Posterior vena cava (tissue), 2 donors: Measurements from ENCODE around the gene B4GALT1. TPM values are rescaled to one million over a fixed set of nuclear protein-coding genes. Genes with fewer than 3 reads are reported as not detected.

Experiments used
- DNase-seq: peaks from one replicate; pipeline ENCODE4 v3.0.0-alpha.2; 2020; ENCODE audit warnings: low spot score
- intact Hi-C, 2 donors: fragments of 100-400 bp; cut with DNase I; formaldehyde crosslinking; loops; one replicate each; pipeline versions ENCODE4 v1.14.1 to v1.14.2; 2022 to 2023
- total RNA-seq, 2 donors: library from RNA; stranded (reverse); fragmentation: NEBNext Ultra II Directional; extraction: Animal tissue kit (Norgen Biotek cat#: 25700); gene quantifications; one replicate each; pipeline ENCODE4 v1.2.1, GENCODE V29; 2021
- donor health status: DM: yes; HTN: yes; CAD: no.
- donor health status: DM: yes; HTN: yes; CAD: no.

Gene B4GALT1
- total RNA-seq, 2 donors from 2014 or later: 76.8 to 107 TPM

DNA sequence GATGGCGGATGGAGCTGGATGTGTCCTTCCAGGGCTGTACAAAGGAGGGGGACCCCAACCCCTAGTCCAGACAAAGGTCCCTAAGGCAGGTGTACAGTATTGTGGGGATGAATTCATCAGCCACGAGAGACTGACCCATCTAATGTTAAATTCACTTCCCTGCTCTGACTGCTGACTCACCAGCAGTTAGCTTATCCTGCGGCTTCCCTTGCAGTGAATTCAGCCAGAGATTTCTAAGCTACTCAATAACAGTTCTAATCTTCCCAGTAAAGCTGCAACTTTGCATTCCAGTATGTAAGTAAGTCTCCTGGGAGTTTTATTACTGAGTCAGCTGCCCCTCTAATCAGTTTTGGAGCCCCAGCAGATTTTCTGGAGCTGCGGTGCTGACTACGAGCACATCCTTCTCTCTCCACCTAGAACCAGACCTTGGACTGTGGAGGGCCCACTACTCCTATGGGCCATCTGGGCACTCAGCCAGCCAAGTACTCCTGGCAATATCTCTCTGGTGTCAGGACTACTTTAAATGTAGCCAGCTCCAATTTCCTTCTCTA lies 16.1 kb downstream of the B4GALT1 start:
- intact Hi-C loops: loop anchor here in 1 of 2 donors (10.0 kb wide), 1 partner anchor 54 kb away; no protein-coding TSS in a partner anchor
- no peak for DNase-seq

DNA sequence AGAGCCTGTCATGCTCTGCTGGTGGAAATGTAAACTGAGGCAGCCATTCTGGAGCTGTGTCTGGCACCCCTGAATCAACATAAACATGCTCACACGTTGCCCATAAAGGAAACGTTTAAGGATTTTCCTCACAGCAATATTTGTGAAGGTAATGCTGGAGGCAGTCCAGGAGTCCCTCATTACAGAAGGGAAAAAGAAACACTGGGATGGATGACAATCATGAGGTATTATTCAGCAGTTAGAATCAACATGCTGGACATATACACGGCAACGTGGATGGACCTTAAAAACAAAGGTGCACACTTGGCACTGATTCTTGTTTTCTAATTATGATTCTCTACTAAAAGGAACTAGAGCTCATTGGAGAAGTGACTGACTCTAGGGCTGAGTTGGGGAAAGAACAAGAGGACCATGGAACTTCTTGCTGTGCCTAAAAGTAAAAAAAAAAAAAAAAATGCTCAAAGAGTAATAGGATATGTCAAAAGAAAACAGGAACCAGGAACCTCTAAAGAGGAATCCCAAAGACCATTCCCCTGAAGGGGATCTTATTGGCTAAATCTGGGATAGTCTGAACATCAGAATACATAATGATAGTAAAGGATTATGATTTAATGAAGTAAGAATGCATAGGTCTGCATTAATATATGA lies 18.6 kb downstream of the B4GALT1 start:
- DNase-seq: no peak
- intact Hi-C loops: no loop called here

DNA sequence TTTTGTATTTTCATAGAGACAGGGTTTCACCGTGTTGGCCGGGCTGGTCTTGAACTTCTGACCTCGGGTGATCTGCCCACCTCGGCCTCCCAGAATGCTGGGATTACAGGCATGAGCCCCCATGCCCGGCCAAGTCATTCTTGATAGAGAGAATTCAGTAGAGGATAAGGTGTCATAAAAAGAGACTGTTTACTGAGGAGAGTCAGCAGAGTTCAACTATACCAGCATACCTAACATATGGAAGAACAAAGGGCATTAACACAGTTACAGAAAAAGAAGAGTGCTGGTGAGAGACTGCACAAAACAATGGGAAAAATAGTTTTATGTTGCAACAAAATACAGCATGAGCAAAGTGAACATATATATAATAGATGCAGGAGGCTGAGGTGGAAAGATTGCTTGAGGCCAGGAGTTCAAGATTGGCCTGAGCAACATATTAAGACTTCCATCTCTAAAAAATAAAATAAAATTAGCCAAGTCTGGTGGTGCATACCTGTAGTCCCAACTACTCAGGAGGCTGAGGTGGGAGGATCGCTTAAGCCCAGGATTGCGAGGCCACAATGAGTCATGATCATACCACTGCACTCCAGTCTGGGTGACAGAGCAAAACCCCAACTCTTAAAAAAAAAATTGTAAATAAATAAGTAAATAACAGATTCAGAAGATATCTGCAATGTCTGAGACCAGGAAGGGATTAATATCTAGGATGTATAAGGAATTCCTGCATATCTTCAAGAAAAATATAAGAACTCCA lies 19.5 kb downstream of the B4GALT1 start:
- DNase-seq: peak; percentile 15
- intact Hi-C loops: no loop called here

DNA sequence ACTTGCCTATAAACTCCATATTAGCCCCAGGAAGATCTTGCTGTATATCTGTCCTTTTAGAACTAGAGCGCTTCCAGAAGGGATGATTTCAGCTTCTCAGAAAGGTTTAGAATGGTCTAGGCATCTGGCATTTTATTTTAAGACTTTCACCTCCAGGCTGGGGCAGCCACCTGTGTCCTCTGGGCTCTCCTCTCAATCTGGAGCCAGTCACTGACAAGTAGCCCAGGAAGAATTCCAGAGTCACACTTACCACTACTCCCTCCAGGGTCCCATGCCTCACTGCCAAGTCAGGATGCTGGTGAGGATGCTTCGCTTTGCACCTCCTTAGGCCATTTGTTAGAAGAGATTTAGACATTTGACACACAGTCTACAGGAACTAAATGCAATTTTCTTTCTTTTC lies 20.8 kb downstream of the B4GALT1 start:
- no peak for DNase-seq
- intact Hi-C loops: no loop called here

DNA sequence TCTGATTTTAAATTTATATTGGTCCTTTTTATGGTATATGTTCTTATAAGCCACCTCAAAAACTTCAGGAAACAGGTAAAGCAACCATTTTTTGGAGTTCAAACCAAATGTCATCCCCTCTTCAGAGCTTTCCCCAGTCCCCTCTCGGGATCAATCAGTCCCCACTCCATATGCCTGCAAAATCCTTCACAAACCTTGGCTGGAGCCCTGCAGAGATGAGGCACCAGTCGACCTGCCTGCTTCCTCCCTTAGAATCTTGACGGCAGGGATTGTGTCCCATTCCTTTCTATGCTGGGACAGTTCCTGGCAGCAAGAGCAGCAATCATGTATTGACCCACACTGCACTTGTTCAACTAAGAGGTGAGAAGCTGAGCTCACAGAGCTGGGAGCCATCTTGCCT lies 22.6 kb downstream of the B4GALT1 start:
- no peak for DNase-seq
- intact Hi-C loops: loop anchor here in 1 of 2 donors (2.0 kb wide), 1 partner anchor 16 kb away; no protein-coding TSS in a partner anchor

DNA sequence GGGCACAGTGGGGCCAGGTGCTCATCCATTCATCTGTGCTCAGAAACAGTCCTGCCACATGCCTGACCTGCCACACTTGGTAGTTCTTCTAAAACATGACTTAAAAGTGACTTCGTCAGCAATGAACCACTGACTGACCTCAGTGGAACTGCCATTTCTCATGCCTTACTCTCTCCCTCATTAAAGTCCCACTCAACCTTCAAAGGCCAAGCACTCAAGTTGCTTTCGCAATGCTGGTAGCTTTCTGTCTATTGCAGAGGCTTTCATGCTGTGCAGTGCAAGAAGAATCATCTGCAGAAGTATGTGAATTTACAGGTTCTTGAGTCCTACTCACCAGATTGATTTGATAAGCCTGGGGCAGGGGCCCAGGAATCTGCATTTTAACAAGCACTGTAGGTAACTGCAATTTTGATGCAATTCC lies 23.9 kb downstream of the B4GALT1 start:
- peak; percentile 64 for DNase-seq

DNA sequence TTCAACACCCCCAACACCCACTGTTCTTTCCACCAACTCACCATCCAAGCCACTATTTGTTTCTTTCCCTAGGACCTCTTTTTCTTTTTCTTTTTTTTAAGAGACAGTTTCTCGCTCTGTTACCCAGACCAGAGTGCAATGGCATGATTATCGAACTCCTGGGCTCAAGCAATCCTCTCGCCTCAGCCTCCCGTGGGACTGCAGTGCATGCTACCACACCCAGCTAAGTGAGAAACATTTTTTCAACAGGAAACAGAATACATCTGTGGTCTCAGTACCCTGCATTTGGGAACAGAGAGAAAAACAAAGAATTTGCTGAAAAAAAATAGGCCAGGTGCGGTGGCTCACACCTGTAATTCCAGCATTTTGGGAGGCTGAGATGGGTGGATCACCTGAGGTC lies 24.6 kb downstream of the B4GALT1 start:
- peak; percentile 34 for DNase-seq
- intact Hi-C loops: no loop called here

More for the DNA sequence above, 23.9 kb downstream of the B4GALT1 start:
- intact Hi-C loops: no loop called here

DNA sequence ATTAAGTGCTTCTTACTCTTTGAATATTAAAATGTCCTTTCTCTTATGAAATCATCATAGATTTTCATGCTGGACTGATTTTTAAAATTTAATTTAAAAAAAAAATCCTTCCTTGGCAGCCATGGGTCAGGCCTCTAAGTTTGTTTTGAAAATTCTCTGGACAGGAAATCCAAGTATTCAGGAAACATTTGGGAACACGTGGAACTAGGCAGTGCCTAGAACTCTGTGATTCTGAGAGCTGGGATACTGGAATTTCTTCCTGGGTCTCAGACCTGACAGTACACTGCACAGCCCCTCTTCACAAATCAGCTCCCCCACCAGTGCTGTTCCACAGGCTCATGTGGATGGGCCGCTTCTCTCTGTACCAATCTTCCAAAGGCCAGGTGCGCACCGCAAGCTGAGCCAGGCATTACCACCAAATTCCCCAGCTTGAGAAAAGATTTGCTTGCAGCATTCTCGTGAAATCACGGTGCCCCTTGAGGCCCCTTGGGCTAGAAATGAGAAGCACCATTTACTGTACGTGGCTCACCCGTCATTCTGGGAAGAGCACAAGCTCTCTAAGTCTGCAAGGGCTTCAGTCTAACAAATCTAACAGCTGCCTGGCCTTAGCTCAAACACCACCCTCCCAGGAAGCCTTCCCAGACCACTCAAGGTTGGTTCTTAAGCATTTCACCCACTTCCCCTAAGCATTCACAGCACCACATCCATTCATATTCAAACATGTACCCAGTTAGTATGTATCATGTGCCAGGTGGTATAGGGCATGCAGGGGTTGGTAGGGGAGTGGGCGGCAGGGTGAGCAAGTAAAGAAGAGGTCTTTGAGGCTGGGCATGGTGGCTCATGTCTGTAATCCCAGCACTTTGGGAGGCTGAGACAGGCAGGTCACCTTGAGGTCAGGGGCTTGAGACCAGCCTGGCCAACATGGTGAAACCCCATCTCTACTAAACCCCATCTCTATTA lies 26.5 kb downstream of the B4GALT1 start:
- DNase-seq: peak; percentile 69
- intact Hi-C loops: no loop called here

DNA sequence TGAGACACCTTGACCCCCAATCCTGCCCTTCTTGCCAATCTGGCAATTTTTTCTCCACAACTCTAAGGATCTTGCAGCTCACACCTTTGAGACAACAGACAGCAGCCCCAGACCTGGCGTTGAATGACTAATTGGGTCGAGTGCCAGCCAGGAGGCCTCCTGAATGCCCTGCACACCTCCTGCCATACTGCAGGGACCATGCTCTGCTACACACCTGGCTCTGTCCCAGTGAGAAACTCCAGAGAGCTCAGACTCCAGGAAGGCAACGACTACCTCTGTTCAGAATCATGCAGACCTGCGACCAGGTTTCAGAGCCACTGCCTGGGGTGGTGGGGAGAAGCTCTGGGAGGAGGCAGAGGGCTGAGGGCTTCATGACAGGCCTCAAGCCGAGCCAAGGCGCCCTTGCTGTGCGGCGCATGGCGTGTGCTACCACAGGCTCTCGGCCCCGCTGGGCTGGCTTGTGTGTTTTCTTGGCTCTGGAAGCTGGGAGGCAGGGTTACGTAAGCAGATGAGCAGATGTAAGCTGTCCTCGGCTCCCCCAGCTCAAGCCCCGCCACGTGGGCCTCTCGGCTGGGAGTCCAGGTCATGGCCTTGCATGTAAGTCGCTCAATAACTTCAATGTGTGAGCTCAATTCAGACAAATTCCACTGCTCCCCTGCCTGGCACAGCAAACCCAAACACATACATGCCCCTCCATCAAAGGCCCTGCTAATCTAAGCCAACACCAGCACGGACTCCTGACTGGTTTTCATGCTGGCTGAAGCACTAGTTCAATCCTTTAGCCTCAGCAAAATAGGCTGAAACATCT lies 27.5 kb downstream of the B4GALT1 start:
- intact Hi-C loops: no loop called here
- DNase-seq: peak; percentile 88

DNA sequence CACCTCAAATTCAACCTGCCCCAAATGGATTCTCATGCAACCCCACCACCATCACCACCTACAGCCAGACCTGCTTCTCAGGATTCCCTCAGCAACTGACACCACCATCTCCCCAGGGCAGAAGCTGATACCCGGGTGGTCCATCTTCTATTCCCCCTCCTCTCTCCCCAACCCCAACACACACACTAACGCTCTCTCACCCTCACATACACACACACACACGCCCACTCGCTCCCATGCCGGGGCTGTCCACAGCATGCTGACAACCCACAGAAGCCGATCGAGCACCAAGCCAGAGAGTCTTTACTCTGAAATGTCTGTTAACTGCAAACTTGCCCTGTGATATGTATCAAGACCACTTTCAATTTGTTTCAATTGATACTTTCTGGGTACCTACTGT lies 28.4 kb downstream of the B4GALT1 start:
- intact Hi-C loops: no loop called here
- peak; percentile 69 for DNase-seq

DNA sequence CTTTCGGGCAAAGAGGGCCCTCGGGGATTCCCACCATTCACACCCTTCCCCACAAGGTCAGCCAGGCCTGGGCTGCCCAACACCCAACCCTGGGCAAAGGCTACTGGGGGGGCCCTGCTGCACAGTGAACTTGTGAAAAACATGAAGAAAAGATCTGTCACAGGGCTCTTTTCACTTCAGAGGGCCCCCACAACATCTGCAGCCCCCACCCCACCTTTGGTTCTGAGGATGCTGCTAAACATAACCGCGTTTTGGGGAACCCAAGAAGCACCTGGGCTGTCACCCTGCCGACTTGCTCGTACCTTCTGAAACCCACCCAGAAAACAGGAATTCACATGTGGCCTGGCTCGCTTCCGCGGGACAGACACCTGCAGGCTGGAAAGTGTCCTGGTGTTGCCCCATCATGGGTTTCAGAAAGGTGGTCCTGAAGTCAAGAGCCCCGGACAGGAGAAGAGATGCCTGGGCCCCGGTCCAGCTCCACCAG lies 29.3 kb downstream of the B4GALT1 start:
- intact Hi-C loops: no loop called here
- DNase-seq: peak; percentile 73

DNA sequence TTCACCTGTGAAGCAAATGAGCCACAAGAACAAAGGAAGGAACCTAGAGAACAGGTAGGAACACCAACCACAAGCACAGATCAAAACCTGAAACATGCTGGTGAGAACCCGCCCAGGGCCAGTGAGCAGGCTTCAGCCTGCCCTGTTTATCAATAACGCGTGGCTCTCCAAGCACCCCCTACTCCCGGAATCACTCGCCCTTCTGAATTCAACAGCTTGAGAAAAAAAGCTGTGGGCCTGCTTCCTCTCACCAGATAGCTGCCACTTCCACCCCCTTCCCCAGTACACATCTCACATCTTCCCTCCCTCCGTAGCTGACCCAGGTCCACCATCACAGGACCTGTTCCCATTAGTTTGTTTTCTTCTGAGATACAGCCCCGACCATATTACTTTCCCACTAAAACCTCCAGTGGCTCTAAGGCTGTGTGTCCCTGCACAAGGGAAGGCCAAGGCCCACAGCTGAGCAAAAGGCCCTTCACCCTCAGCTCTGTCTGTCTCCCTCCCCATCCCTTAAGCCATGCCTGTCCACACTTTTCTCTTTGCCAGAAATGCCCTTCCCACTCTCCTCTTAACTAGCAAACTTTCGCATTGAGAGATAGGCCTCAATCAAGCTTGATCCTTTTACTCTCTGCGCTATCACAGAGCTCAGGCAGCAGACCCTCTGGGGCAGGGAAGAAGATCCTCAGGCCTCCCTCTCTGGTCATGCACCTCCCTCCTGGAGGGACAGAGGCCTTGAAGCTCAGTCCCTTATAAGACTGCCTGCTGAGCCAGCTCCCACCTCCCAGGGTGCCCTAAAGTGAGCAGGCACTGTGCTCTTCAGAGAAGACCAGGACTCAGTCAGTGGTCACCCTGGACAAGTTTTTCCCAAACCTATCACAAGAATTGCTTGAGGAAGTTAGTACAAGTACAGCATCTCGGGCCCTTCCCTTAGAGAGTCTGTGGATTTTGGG lies 30.1 kb downstream of the B4GALT1 start:
- intact Hi-C loops: no loop called here
- DNase-seq: peak; percentile 41

DNA sequence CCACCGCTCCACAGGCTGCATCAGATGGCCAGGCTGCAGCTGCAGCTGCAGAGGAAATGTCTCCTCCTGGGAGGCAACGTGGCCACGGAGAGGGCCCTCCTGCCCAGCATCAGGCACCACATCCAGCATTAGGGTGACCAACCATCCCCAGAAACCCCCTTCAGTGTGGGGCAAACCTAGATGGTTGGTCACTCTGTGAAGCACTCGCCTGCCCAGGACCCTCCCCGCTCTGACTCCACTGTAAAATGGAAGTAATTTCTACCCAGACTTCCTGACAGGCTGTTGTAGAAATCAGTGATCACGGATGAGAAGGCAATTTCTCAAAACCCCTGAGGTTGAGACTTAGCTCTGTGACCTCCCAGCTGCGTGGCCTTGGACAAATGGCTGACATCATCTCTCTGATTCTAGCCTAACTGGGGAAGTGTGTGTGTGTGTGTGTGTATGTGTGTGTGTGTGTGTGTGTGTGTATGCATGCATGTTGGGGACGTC lies 31.6 kb downstream of the B4GALT1 start:
- intact Hi-C loops: no loop called here
- peak; percentile 55 for DNase-seq

DNA sequence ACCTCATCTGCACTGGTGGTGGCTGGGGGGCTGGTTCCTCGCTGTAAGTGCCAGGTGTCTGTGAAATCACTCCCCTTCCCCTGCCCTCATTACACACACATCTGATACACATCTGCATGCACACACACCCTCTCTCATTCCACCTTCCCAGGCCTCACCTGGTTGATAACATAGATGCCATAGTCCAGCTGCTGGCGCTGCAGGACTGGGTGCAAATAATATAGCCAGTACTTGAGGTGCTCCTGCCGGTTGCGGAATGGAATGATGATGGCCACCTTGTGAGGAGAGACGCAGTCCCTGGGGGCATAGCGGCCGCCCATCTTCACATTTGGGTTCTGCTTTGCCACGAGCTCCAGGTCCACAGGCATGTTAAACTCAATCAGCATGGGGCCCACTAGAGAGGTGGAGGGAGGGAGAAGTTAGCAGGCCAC lies 32.1 kb downstream of the B4GALT1 start:
- intact Hi-C loops: no loop called here
- DNase-seq: peak; percentile 65

DNA sequence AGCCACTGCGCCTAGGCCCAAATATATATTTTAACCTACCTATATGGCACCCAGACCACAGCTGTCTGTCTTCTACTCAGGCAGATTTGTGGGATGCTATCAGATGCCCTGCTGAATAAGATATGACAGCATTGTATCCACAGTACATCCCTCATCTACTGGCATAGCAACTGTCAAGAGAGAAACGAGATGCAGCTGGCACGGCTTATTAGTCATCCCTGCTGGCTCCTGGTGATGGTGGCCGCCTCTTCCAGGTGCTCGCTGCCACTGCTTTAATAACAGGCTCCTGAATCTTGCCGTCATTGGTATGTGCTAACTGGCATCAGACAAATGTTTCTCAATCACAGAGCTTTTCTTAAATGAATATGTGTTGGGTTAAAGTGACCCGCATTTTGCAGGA lies 34.0 kb downstream of the B4GALT1 start:
- DNase-seq: peak; percentile 22
- intact Hi-C loops: no loop called here

DNA sequence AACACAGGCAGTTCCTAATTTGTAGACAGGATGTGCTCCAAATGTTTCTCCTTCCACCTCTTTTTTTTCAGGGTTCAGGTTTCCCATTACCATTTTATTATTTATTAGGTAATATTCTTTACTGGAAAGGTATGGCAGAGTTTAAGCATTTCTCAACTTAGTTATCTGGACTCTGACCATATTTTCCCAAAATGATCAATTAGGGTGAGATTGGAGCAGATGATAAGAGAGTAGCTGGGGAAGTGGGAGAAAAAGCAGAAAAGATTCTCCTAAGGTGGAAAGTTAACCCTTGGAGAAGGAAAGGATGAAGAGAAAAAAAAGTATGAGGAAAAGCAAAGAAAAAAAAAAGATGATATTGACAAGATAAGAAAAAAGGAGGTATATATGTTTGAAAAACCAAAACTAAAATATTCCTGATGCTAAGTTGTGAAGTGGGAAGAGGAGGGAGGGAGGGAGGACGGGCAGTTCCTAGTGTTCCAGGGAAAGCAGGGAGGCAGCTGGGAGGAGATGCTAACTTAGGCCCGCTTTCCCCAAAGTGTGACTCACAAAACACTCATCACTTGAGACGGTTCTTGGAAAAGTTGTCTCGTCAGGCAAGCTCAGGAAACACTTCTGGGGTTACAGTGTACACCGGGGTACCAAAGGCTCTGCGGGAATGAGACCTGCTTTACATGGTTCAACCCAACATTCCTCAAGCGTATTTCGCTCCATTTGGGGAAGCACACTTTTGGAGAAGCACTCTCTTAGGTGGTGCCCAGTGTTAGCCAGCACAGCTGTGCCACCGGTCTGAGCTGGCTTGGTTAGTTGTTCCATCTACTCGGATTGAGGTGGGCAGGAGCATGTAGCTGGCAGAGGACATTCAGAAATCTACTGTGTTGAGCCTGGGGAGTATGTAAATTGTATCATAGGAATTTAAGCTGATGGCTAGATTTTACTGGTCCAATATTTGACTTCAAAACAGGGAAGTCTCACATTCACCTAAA lies 35.1 kb downstream of the B4GALT1 start:
- peak; percentile 73 for DNase-seq
- intact Hi-C loops: no loop called here
